Neuron (in vitro differentiated cells): ENCODE results near the gene GOLPH3L.
"Not testable (repeated sequence)": the region's sequence is repeated elsewhere in the genome, so short reads cannot be mapped to it uniquely, and the experiment has no call there.

Experiments
- H2AFZ ChIP-seq: one replicate; pipeline ENCODE4 v1.6.1; 2013; ENCODE audit warnings: low read depth, mild to moderate bottlenecking, inconsistent platforms, low read length, moderate library complexity
- H3K27me3 ChIP-seq: one replicate; pipeline ENCODE4 v1.6.1; 2013; ENCODE audit warnings: low read length; ENCODE audit not compliant: insufficient read depth
- H3K36me3 ChIP-seq: one replicate; pipeline ENCODE4 v1.6.1; 2013; ENCODE audit warnings: low read length; ENCODE audit not compliant: insufficient read depth
- H3K4me1 ChIP-seq: one replicate; pipeline ENCODE4 v1.6.1; 2013; ENCODE audit warnings: low read length; ENCODE audit not compliant: insufficient read depth
- H3K4me3 ChIP-seq: 2 replicates; pipeline ENCODE4 v1.5.1; 2013; ENCODE audit warnings: mild to moderate bottlenecking, low read length, moderate library complexity
- H3K9me3 ChIP-seq: one replicate; pipeline ENCODE4 v1.6.1; 2013; ENCODE audit warnings: low read length

GOLPH3L gene

GRCh38 chr1:150696995-150697927, at the start of gene GOLPH3L:
GOLPH3L (minus strand) TSS chr1:150697154; CDS start chr1:150694838, 2,316 bp downstream.
- peak within 1 kb of the TSS; percentile 88 for H2AFZ ChIP-seq
- H3K9me3 ChIP-seq, result no peaks in the 10 kb centered on the region
- H3K4me3 ChIP-seq, result peak within 1 kb of the TSS; percentile 96
- H3K36me3 ChIP-seq, result peaks cover 20% of the 10 kb centered on the region
- peaks cover 2% of the 10 kb centered on the region for H3K27me3 ChIP-seq
- H3K4me1 ChIP-seq, result peaks cover 11% of the 10 kb centered on the region

DNA sequence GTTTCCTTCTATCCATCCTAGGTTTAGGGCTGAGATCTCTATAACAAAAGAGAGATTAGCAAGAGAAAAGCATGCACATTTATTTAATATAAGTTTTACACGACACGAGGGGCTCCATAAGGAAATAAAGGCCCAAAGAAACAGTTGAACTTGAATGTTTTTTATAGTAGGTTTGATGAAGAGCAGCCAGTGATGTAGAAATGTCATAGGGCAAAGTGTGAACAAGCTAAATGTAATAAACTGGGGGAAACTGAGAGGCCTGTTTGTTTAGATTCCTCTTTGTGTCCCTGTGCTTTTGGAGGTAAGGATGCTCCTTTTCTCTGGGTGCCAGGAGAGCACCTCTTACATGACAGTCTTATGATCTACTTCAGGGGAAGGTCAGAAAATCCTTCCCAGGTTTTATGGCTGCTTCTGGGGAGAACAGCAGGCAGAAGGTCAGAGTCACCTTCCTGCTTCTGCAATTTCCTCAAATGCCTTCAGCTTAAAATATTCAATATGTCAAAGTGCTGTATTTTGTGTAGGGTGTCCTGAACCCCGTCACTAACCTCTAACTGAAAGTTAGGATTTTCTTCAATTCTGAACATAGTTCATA, 33.3 kb upstream of the GOLPH3L start:
- no peaks in the 10 kb centered on the region for H3K4me1 ChIP-seq
- no peaks in the 10 kb centered on the region for H3K27me3 ChIP-seq
- H3K4me3 ChIP-seq, result no peak overlapping the region
- H2AFZ ChIP-seq, result no peak overlapping the region
- no peaks in the 10 kb centered on the region for H3K36me3 ChIP-seq
- no peaks in the 10 kb centered on the region for H3K9me3 ChIP-seq

- no peaks in the 10 kb centered on the region for H3K9me3 ChIP-seq
- no peaks in the 10 kb centered on the region for H3K27me3 ChIP-seq
- no peaks in the 10 kb centered on the region for H3K36me3 ChIP-seq
- no peak overlapping the region for H2AFZ ChIP-seq
- no peak overlapping the region for H3K4me3 ChIP-seq
- H3K4me1 ChIP-seq, result no peaks in the 10 kb centered on the region
Observed at GRCh38 chr1:150724336-150724735, 27.4 kb upstream of the GOLPH3L start.

GRCh38 chr1:150720703-150721102, 23.7 kb upstream of the GOLPH3L start, which contains the start of gene HORMAD1:
HORMAD1 (minus strand) TSS chr1:150720895; CDS start chr1:150719505, 1,390 bp downstream.
- H2AFZ ChIP-seq, result no peak within 1 kb of the TSS

GRCh38 chr1:150720098-150720497, 23.1 kb upstream of the GOLPH3L start:
- H2AFZ ChIP-seq, result no peak overlapping the region
- no peaks in the 10 kb centered on the region for H3K4me1 ChIP-seq
- no peaks in the 10 kb centered on the region for H3K27me3 ChIP-seq
- H3K36me3 ChIP-seq, result no peaks in the 10 kb centered on the region
- H3K4me3 ChIP-seq, result no peak overlapping the region
- no peaks in the 10 kb centered on the region for H3K9me3 ChIP-seq

More at GRCh38 chr1:150720703-150721102, 23.7 kb upstream of the GOLPH3L start, which contains the start of gene HORMAD1:
- Histone ChIP-seq H3K27me3 (no peaks in the 10 kb centered on the region), H3K4me3 (no peak within 1 kb of the TSS), H3K36me3 (no peaks in the 10 kb centered on the region), H3K4me1 (no peaks in the 10 kb centered on the region), H3K9me3 (no peaks in the 10 kb centered on the region)

- H3K9me3 ChIP-seq, result no peaks in the 10 kb centered on the region
- H2AFZ ChIP-seq, result no peak overlapping the region
- no peak overlapping the region for H3K4me3 ChIP-seq
- no peaks in the 10 kb centered on the region for H3K4me1 ChIP-seq
- no peaks in the 10 kb centered on the region for H3K36me3 ChIP-seq
- no peaks in the 10 kb centered on the region for H3K27me3 ChIP-seq
Observed at GRCh38 chr1:150718225-150718891, 21.4 kb upstream of the GOLPH3L start.

GRCh38 chr1:150709031-150709430, 12.1 kb upstream of the GOLPH3L start:
- H3K9me3 ChIP-seq, H3K36me3 ChIP-seq, H3K4me3 ChIP-seq, H3K27me3 ChIP-seq, H2AFZ ChIP-seq, H3K4me1 ChIP-seq: not testable (repeated sequence)

GRCh38 chr1:150708595-150708994, 11.6 kb upstream of the GOLPH3L start:
- Histone ChIP-seq H3K4me1 (no peaks in the 10 kb centered on the region), H3K36me3 (no peaks in the 10 kb centered on the region), H2AFZ (no peak overlapping the region), H3K4me3 (no peak overlapping the region), H3K9me3 (no peaks in the 10 kb centered on the region), H3K27me3 (no peaks in the 10 kb centered on the region)

DNA sequence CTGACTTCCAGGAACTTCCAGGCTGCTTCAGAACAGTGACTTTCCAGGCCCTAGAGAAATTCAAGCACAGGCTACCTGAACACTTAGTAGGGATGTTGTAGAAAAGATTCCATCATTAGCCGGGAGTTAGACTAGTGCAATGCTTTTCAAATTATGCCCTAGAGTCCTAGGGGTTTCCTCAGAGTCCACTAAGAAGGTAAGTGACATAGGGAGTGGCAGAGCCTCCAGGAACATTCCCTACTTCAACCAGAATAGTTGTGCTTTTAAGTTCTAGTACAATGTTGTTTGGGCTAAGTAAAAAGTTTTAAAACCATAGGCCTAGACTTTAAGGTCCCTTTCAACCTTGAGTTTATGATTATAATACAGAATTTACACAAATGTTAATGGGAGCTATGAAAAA, 9.1 kb upstream of the GOLPH3L start:
- H3K9me3 ChIP-seq, result no peaks in the 10 kb centered on the region
- H3K4me1 ChIP-seq, result no peaks in the 10 kb centered on the region
- no peak overlapping the region for H3K4me3 ChIP-seq
- H3K27me3 ChIP-seq, result no peaks in the 10 kb centered on the region
- no peaks in the 10 kb centered on the region for H3K36me3 ChIP-seq
- no peak overlapping the region for H2AFZ ChIP-seq

GRCh38 chr1:150703427-150703826, 6.5 kb upstream of the GOLPH3L start:
- H3K27me3 ChIP-seq, result peaks cover 2% of the 10 kb centered on the region
- no peaks in the 10 kb centered on the region for H3K36me3 ChIP-seq
- no peak overlapping the region for H3K4me3 ChIP-seq
- no peaks in the 10 kb centered on the region for H3K9me3 ChIP-seq
- H2AFZ ChIP-seq, result no peak overlapping the region
- H3K4me1 ChIP-seq, result no peaks in the 10 kb centered on the region

DNA sequence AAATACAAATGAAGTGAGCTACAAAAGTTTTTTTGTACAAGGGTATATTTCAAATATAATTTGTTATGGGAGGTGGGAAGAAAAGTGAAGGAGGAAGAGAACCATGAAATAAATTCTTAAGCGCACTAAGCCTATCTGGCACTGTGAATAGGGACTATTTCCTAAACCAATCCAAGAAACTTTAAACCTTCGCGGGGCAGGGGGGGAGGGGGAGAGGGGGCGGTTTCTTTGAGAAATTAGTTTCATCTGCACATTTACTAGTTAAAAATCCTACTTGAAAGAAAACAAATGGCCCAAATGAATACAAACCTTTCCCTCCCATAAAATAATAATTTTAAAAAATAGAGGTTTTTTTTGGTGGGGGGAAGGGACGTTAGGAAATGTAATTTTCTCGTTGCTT, 364 bp downstream of the GOLPH3L start:
- peaks cover 2% of the 10 kb centered on the region for H3K27me3 ChIP-seq
- no peaks in the 10 kb centered on the region for H3K9me3 ChIP-seq
- peaks cover 11% of the 10 kb centered on the region for H3K4me1 ChIP-seq
- H3K36me3 ChIP-seq, result peaks cover 22% of the 10 kb centered on the region
- H2AFZ ChIP-seq, result no peak overlapping the region
- H3K4me3 ChIP-seq, result peak overlapping the region; percentile 96

- Histone ChIP-seq H3K4me3 (peak overlapping the region; percentile 96), H3K9me3 (no peaks in the 10 kb centered on the region), H2AFZ (no peak overlapping the region), H3K27me3 (peaks cover 2% of the 10 kb centered on the region), H3K4me1 (peaks cover 11% of the 10 kb centered on the region), H3K36me3 (peaks cover 26% of the 10 kb centered on the region)
Observed at GRCh38 chr1:150696162-150696561, 792 bp downstream of the GOLPH3L start.

DNA sequence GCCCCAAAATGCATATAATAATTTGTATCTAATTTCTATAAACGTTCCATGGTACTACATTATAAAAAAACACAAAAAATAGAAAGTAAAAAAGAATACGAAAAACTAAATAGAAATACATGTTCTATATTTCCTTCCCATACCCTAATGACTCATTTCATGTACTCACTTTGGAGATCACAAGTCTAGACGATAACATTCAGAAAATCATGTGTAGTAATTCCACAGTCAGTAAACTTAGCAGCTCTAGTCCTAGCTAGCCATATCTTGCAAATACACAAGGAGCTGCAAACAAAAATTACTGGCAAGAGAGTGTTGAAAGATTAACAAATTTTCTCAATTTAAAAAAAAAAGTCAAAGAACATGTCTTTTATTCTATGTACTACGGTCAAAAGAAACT, 1.4 kb downstream of the GOLPH3L start:
- no peaks in the 10 kb centered on the region for H3K9me3 ChIP-seq
- peak overlapping the region; percentile 18 for H3K4me3 ChIP-seq
- peaks cover 2% of the 10 kb centered on the region for H3K27me3 ChIP-seq
- peaks cover 11% of the 10 kb centered on the region for H3K4me1 ChIP-seq
- peaks cover 28% of the 10 kb centered on the region for H3K36me3 ChIP-seq
- no peak overlapping the region for H2AFZ ChIP-seq
